ENCODE measurements around the gene SLC16A5. TPM values are rescaled to one million over a fixed set of nuclear protein-coding genes. Genes with fewer than 3 reads are reported as not detected.
A peak's percentile ranks its signal among the peaks of the same experiment; 100 is the strongest.

The SLC16A5 gene
- total RNA-seq, 3 donors from 2014 or later (not counting 1 experiment from before 2014, with no cell fraction given): 6.3 to 11.2 (median 10.0) TPM

DNA sequence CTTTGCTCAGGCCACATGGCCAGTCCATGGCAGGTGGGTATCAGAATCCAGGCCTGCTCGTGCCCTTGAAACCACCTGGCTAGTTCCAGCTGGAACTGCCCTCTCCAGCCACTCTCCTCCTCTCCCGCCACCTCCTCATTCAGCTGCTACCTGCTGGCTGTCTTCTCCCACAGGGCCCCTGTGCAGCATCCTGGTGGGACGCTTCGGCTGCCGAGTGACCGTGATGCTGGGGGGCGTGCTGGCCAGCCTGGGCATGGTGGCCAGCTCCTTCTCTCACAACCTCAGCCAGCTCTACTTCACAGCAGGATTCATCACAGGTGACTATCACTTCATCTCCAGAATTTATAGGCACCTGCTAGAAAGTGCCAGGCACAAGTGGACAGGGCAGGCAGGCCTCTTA, 10.1 kb downstream of the SLC16A5 start:
- DNase-seq (no peak), ATAC-seq (no peak)
- Histone ChIP-seq H3K4me3 (ENCODE audit: low read length) (no peak overlapping the region), H3K27ac (ENCODE audit: low read length) (no peak overlapping the region), H3K36me3 (ENCODE audit: control insufficient read depth, insufficient read depth, low read length) (no peaks in the 10 kb centered on the region), H3K9me3 (ENCODE audit: control insufficient read depth, insufficient read depth, low read length) (no peaks in the 10 kb centered on the region), H3K27me3 (ENCODE audit: control insufficient read depth, insufficient read depth, low read length) (no peaks in the 10 kb centered on the region), H3K4me1 (ENCODE audit: control insufficient read depth, insufficient read depth, low read length) (peaks cover 7% of the 10 kb centered on the region)
- Mint-ChIP-seq H3K4me1 (no peaks in the 10 kb centered on the region), H3K9me3 (no peaks in the 10 kb centered on the region), H3K4me3 (no peak overlapping the region), H3K36me3 (no peaks in the 10 kb centered on the region), H3K27ac (no peak overlapping the region), H3K27me3 (ENCODE audit: low read depth in 2 of 2) (no peaks in the 10 kb centered on the region)
- intact Hi-C loops (cut with micrococcal nuclease): no loop called here
- TF ChIP-seq, protein P1, sequence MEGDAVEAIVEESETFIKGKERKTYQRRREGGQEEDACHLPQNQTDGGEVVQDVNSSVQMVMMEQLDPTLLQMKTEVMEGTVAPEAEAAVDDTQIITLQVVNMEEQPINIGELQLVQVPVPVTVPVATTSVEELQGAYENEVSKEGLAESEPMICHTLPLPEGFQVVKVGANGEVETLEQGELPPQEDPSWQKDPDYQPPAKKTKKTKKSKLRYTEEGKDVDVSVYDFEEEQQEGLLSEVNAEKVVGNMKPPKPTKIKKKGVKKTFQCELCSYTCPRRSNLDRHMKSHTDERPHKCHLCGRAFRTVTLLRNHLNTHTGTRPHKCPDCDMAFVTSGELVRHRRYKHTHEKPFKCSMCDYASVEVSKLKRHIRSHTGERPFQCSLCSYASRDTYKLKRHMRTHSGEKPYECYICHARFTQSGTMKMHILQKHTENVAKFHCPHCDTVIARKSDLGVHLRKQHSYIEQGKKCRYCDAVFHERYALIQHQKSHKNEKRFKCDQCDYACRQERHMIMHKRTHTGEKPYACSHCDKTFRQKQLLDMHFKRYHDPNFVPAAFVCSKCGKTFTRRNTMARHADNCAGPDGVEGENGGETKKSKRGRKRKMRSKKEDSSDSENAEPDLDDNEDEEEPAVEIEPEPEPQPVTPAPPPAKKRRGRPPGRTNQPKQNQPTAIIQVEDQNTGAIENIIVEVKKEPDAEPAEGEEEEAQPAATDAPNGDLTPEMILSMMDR (IDR thresholded peaks at IDR 0.05): no peak
- WGBS (ENCODE audit: insufficient coverage): 95% methylated on average over 7 of the region's 7 CpGs

GRCh38 chr17:75098861-75099260, 11.1 kb downstream of the SLC16A5 start:
- no peak overlapping the region for H3K27ac Mint-ChIP-seq
- H3K9me3 ChIP-seq (ENCODE audit: control insufficient read depth, insufficient read depth, low read length): no peaks in the 10 kb centered on the region
- no peak for DNase-seq
- WGBS (ENCODE audit: insufficient coverage): 89% methylated on average over 7 of the region's 7 CpGs
- no peak overlapping the region for H3K4me3 Mint-ChIP-seq
- no peak overlapping the region for H3K27ac ChIP-seq (ENCODE audit: low read length)
- no peaks in the 10 kb centered on the region for H3K36me3 Mint-ChIP-seq
- H3K4me3 ChIP-seq (ENCODE audit: low read length): no peak overlapping the region
- no peaks in the 10 kb centered on the region for H3K27me3 ChIP-seq (ENCODE audit: control insufficient read depth, insufficient read depth, low read length)
- H3K4me1 Mint-ChIP-seq: no peaks in the 10 kb centered on the region
- ATAC-seq: no peak
- peaks cover 7% of the 10 kb centered on the region for H3K4me1 ChIP-seq (ENCODE audit: control insufficient read depth, insufficient read depth, low read length)
- H3K9me3 Mint-ChIP-seq: no peaks in the 10 kb centered on the region
- no peaks in the 10 kb centered on the region for H3K27me3 Mint-ChIP-seq (ENCODE audit: low read depth in 2 of 2)
- TF ChIP-seq, protein P1 (IDR thresholded peaks at IDR 0.05): no peak
- H3K36me3 ChIP-seq (ENCODE audit: control insufficient read depth, insufficient read depth, low read length): no peaks in the 10 kb centered on the region
- intact Hi-C loops (cut with micrococcal nuclease): no loop called here

DNA sequence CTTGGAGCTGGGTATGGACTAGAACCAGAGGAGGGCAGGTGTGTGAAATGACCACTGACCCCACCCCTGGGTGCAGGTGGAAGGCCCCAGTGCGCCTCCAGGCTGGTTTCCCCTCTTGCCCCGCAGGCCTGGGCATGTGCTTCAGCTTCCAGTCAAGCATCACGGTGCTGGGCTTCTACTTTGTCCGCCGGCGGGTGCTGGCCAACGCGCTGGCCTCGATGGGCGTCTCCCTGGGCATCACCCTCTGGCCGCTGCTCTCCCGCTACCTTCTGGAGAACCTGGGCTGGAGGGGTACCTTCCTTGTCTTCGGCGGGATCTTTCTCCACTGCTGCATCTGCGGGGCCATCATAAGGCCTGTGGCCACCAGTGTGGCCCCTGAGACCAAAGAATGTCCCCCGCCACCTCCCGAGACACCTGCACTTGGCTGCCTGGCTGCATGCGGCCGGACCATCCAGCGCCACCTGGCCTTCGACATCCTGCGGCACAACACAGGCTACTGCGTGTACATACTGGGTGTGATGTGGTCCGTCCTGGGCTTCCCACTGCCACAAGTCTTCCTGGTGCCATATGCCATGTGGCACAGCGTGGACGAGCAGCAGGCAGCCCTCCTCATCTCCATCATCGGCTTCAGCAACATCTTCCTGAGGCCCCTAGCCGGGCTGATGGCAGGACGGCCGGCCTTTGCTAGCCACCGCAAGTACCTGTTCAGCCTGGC, 12.3 kb downstream of the SLC16A5 start:
- WGBS (ENCODE audit: insufficient coverage): 96% methylated on average over 31 of the region's 31 CpGs
- TF ChIP-seq, protein P1 (IDR thresholded peaks at IDR 0.05): no peak
- ATAC-seq (no peak), DNase-seq (no peak)
- intact Hi-C loops (cut with micrococcal nuclease): no loop called here
- no peaks in the 10 kb centered on the region for H3K27me3 ChIP-seq (ENCODE audit: control insufficient read depth, insufficient read depth, low read length)
- H3K27ac Mint-ChIP-seq: no peak overlapping the region
- H3K4me1 ChIP-seq (ENCODE audit: control insufficient read depth, insufficient read depth, low read length): peaks cover 7% of the 10 kb centered on the region
- H3K27me3 Mint-ChIP-seq (ENCODE audit: low read depth in 2 of 2): no peaks in the 10 kb centered on the region
- no peaks in the 10 kb centered on the region for H3K9me3 ChIP-seq (ENCODE audit: control insufficient read depth, insufficient read depth, low read length)
- no peaks in the 10 kb centered on the region for H3K4me1 Mint-ChIP-seq
- H3K4me3 Mint-ChIP-seq: no peak overlapping the region
- no peaks in the 10 kb centered on the region for H3K36me3 Mint-ChIP-seq
- no peak overlapping the region for H3K27ac ChIP-seq (ENCODE audit: low read length)
- H3K4me3 ChIP-seq (ENCODE audit: low read length): no peak overlapping the region
- H3K9me3 Mint-ChIP-seq: no peaks in the 10 kb centered on the region
- H3K36me3 ChIP-seq (ENCODE audit: control insufficient read depth, insufficient read depth, low read length): no peaks in the 10 kb centered on the region

GRCh38 chr17:75102385-75102821, 14.6 kb downstream of the SLC16A5 start:
- DNase-seq (no peak), ATAC-seq (peak in 1 of 3 donors; percentile 21)
- WGBS (ENCODE audit: insufficient coverage): 20% methylated on average over 12 of the region's 12 CpGs
- peaks cover 7% of the 10 kb centered on the region for H3K4me1 ChIP-seq (ENCODE audit: control insufficient read depth, insufficient read depth, low read length)
- no peaks in the 10 kb centered on the region for H3K36me3 ChIP-seq (ENCODE audit: control insufficient read depth, insufficient read depth, low read length)
- no peak overlapping the region for H3K27ac ChIP-seq (ENCODE audit: low read length)
- no peak overlapping the region for H3K27ac Mint-ChIP-seq
- H3K27me3 Mint-ChIP-seq (ENCODE audit: low read depth in 2 of 2): no peaks in the 10 kb centered on the region
- no peaks in the 10 kb centered on the region for H3K36me3 Mint-ChIP-seq
- H3K27me3 ChIP-seq (ENCODE audit: control insufficient read depth, insufficient read depth, low read length): no peaks in the 10 kb centered on the region
- no peak overlapping the region for H3K4me3 Mint-ChIP-seq
- no peak overlapping the region for H3K4me3 ChIP-seq (ENCODE audit: low read length)
- intact Hi-C loops (cut with micrococcal nuclease): no loop called here
- no peaks in the 10 kb centered on the region for H3K9me3 ChIP-seq (ENCODE audit: control insufficient read depth, insufficient read depth, low read length)
- TF ChIP-seq, protein P1 (IDR thresholded peaks at IDR 0.05): no peak
- no peaks in the 10 kb centered on the region for H3K9me3 Mint-ChIP-seq
- H3K4me1 Mint-ChIP-seq: no peaks in the 10 kb centered on the region

Measured in natural killer cell (primary cell).